Measurements from ENCODE around the gene RNF126.

The RNF126 gene

GRCh38 chr19:602391-603301, 60.4 kb downstream of the RNF126 start:
- H3K36me3 ChIP-seq (ENCODE audit: insufficient read depth, low read length), result no peaks in the 10 kb centered on the region
- TF ChIP-seq EZH2 (IDR thresholded peaks at IDR 0.05; ENCODE audit: borderline replicate concordance, low read length) (no peak), CTCF (IDR thresholded peaks at IDR 0.05; ENCODE audit: low read length) (no peak)
- no peaks in the 10 kb centered on the region for H3K79me2 ChIP-seq (ENCODE audit: insufficient read depth, low read length)
- H3F3A ChIP-seq (ENCODE audit: insufficient read depth, low read length), result no peaks in the 10 kb centered on the region
- no peaks in the 10 kb centered on the region for H3K9me3 ChIP-seq (ENCODE audit: low read length)
- H3K9me2 ChIP-seq (ENCODE audit: low read depth, low read length), result no peaks in the 10 kb centered on the region
- H3K4me1 ChIP-seq (ENCODE audit: insufficient read depth, low read length, severe bottlenecking), result no peaks in the 10 kb centered on the region
- no peak overlapping the region for H3K4me2 ChIP-seq (ENCODE audit: low read length)
- H3K27ac ChIP-seq (ENCODE audit: low read depth, low read length, poor library complexity, severe bottlenecking), result no peak overlapping the region
- H3K27me3 ChIP-seq (ENCODE audit: insufficient read depth, low read length), result peaks cover 8% of the 10 kb centered on the region; the same call in 1 of the 2 replicates
- H3K9ac ChIP-seq (ENCODE audit: low read length), result no peak overlapping the region
- no peak overlapping the region for H3K4me3 ChIP-seq (ENCODE audit: low read depth, low read length, poor library complexity, severe bottlenecking)
- H4K20me1 ChIP-seq (ENCODE audit: insufficient read depth, low read length), result no peaks in the 10 kb centered on the region
- H2AFZ ChIP-seq (ENCODE audit: low read length), result no peak overlapping the region

GRCh38 chr19:601790-602189, 61.2 kb downstream of the RNF126 start:
- no peak overlapping the region for H3K4me3 ChIP-seq (ENCODE audit: low read depth, low read length, poor library complexity, severe bottlenecking)

GRCh38 chr19:601310-601709, 61.7 kb downstream of the RNF126 start:
- Histone ChIP-seq H3K4me3 (ENCODE audit: low read depth, low read length, poor library complexity, severe bottlenecking) (no peak overlapping the region), H3F3A (ENCODE audit: insufficient read depth, low read length) (no peaks in the 10 kb centered on the region), H2AFZ (ENCODE audit: low read length) (no peak overlapping the region), H3K9ac (ENCODE audit: low read length) (no peak overlapping the region), H3K79me2 (ENCODE audit: insufficient read depth, low read length) (no peaks in the 10 kb centered on the region), H3K36me3 (ENCODE audit: insufficient read depth, low read length) (no peaks in the 10 kb centered on the region), H4K20me1 (ENCODE audit: insufficient read depth, low read length) (no peaks in the 10 kb centered on the region), H3K27me3 (ENCODE audit: insufficient read depth, low read length) (peaks cover 17% of the 10 kb centered on the region; the same call in 1 of the 2 replicates), H3K27ac (ENCODE audit: low read depth, low read length, poor library complexity, severe bottlenecking) (no peak overlapping the region), H3K9me3 (ENCODE audit: low read length) (no peaks in the 10 kb centered on the region), H3K4me2 (ENCODE audit: low read length) (no peak overlapping the region), H3K9me2 (ENCODE audit: low read depth, low read length) (no peaks in the 10 kb centered on the region), H3K4me1 (ENCODE audit: insufficient read depth, low read length, severe bottlenecking) (no peaks in the 10 kb centered on the region)
- no peak for TF ChIP-seq EZH2 (IDR thresholded peaks at IDR 0.05; ENCODE audit: borderline replicate concordance, low read length)
- no peak for TF ChIP-seq CTCF (IDR thresholded peaks at IDR 0.05; ENCODE audit: low read length)

More at GRCh38 chr19:601790-602189, 61.2 kb downstream of the RNF126 start:
- Histone ChIP-seq H3K36me3 (ENCODE audit: insufficient read depth, low read length) (no peaks in the 10 kb centered on the region), H3K4me2 (ENCODE audit: low read length) (no peak overlapping the region), H3K4me1 (ENCODE audit: insufficient read depth, low read length, severe bottlenecking) (no peaks in the 10 kb centered on the region), H3K9me3 (ENCODE audit: low read length) (no peaks in the 10 kb centered on the region), H3K9me2 (ENCODE audit: low read depth, low read length) (no peaks in the 10 kb centered on the region), H3K9ac (ENCODE audit: low read length) (no peak overlapping the region), H2AFZ (ENCODE audit: low read length) (no peak overlapping the region), H4K20me1 (ENCODE audit: insufficient read depth, low read length) (no peaks in the 10 kb centered on the region), H3K79me2 (ENCODE audit: insufficient read depth, low read length) (no peaks in the 10 kb centered on the region), H3K27ac (ENCODE audit: low read depth, low read length, poor library complexity, severe bottlenecking) (no peak overlapping the region), H3K27me3 (ENCODE audit: insufficient read depth, low read length) (peaks cover 12% of the 10 kb centered on the region; the same call in 1 of the 2 replicates), H3F3A (ENCODE audit: insufficient read depth, low read length) (no peaks in the 10 kb centered on the region)
- TF ChIP-seq EZH2 (IDR thresholded peaks at IDR 0.05; ENCODE audit: borderline replicate concordance, low read length) (no peak), CTCF (IDR thresholded peaks at IDR 0.05; ENCODE audit: low read length) (no peak)
